Endodermal cell (in vitro differentiated cells): ENCODE results near the gene NAPA. TPM values are rescaled to one million over a fixed set of nuclear protein-coding genes. Genes with fewer than 3 reads are reported as not detected.

Source experiments
- DNase-seq: peaks from one replicate; pipeline ENCODE4 v3.0.0-alpha.2; 2017
- H3K27ac ChIP-seq: 2 replicates; pipeline ENCODE4 v1.5.1; 2013; ENCODE audit warnings: mild to moderate bottlenecking, low read depth, low read length, moderate library complexity
- H3K27me3 ChIP-seq: 2 replicates; pipeline ENCODE4 v1.6.1; 2013; ENCODE audit warnings: mild to moderate bottlenecking, low read length, moderate library complexity; ENCODE audit not compliant: insufficient read depth, control insufficient read depth, poor library complexity, severe bottlenecking
- H3K36me3 ChIP-seq: 2 replicates; pipeline ENCODE4 v1.7.0; 2013; ENCODE audit warnings: mild to moderate bottlenecking, low read length, moderate library complexity; ENCODE audit not compliant: control insufficient read depth, insufficient read depth
- H3K4me1 ChIP-seq: one replicate; pipeline ENCODE4 v1.7.0; 2013; ENCODE audit warnings: low read length; ENCODE audit not compliant: control insufficient read depth, insufficient read depth
- H3K4me3 ChIP-seq: 2 replicates; pipeline ENCODE4 v1.5.1; 2013; ENCODE audit warnings: mild to moderate bottlenecking, low read length, moderate library complexity
- H3K9ac ChIP-seq: 2 replicates; pipeline ENCODE4 v1.6.1; 2013; ENCODE audit warnings: mild to moderate bottlenecking, low read length, moderate library complexity; ENCODE audit not compliant: poor library complexity, severe bottlenecking; ENCODE audit errors: extremely low read depth
- H3K9me3 ChIP-seq: 2 replicates; pipeline ENCODE4 v1.6.1; 2013; ENCODE audit warnings: mild to moderate bottlenecking, low read length, moderate library complexity; ENCODE audit not compliant: control insufficient read depth
- H3K27ac Mint-ChIP-seq: 2 replicates; pipeline ENCODE4 v1.8.0; 2020; ENCODE audit warnings: mixed read lengths
- H3K27me3 Mint-ChIP-seq: 2 replicates; pipeline ENCODE4 v1.8.0; 2021; ENCODE audit warnings: mild to moderate bottlenecking, mixed read lengths; ENCODE audit not compliant: insufficient read depth
- H3K36me3 Mint-ChIP-seq: 2 replicates; pipeline ENCODE4 v1.8.0; 2020; ENCODE audit warnings: low read depth, mixed read lengths
- H3K4me1 Mint-ChIP-seq: 2 replicates; pipeline ENCODE4 v1.8.0; 2020; ENCODE audit warnings: mixed read lengths
- H3K4me3 Mint-ChIP-seq: 2 replicates; pipeline ENCODE4 v1.8.0; 2020; ENCODE audit warnings: mild to moderate bottlenecking, moderate library complexity, mixed read lengths
- H3K9me3 Mint-ChIP-seq: 2 replicates; pipeline ENCODE4 v1.8.0; 2020; ENCODE audit warnings: mild to moderate bottlenecking, mixed read lengths
- CTCF ChIP-seq: fragments of 200-600 bp; sonication (generic); conservative IDR thresholded peaks from 2 replicates; pipeline ENCODE4 v1.5.0; 2021; ENCODE audit warnings: antibody characterized with exemption, mild to moderate bottlenecking
- WGBS, 2 experiments: methylation state at CpG; one replicate each; pipeline versions ENCODE4 v1.1.5 to v1.1.7; 2013; ENCODE audit warnings: missing lambda C conversion rate in 2 of 2, mixed read lengths in 1 of 2; ENCODE audit not compliant: insufficient coverage in 1 of 2, insufficient read length in 1 of 2; 5-methylcytosine and 5-hydroxymethylcytosine counted together
- total RNA-seq, 2 donors: library from RNA; stranded (reverse); fragmentation: NEBNext Ultra II Directional in 1 of 2; extraction: Animal tissue kit (Norgen Biotek cat#: 25700) in 1 of 2; gene quantifications; 2 replicates in 1 of 2; 3 replicates in 1 of 2; pipeline ENCODE4 v1.2.1, GENCODE V29; 2021

NAPA gene
- total RNA-seq, 2 donors from 2014 or later: 66.0 to 73.9 TPM

GRCh38 chr19:47494211-47494547 lies 20.7 kb downstream of the NAPA start:
- no peak overlapping the region for H3K27ac ChIP-seq
- H3K27ac Mint-ChIP-seq: no peak overlapping the region
- H3K36me3 ChIP-seq: peaks cover 18% of the 10 kb centered on the region
- H3K27me3 Mint-ChIP-seq: no peaks in the 10 kb centered on the region
- no peak overlapping the region for H3K9ac ChIP-seq
- H3K4me1 Mint-ChIP-seq: no peaks in the 10 kb centered on the region
- DNase-seq: no peak
- H3K4me3 Mint-ChIP-seq: no peak overlapping the region
- no peaks in the 10 kb centered on the region for H3K4me1 ChIP-seq
- peaks cover 25% of the 10 kb centered on the region for H3K36me3 Mint-ChIP-seq
- WGBS, 2 experiments: 87 to 93% methylated on average over 3 to 5 of the region's 5 CpGs
- H3K27me3 ChIP-seq: no peaks in the 10 kb centered on the region
- no peak overlapping the region for H3K4me3 ChIP-seq
- TF ChIP-seq CTCF: no peak
- H3K9me3 Mint-ChIP-seq: no peaks in the 10 kb centered on the region
- no peaks in the 10 kb centered on the region for H3K9me3 ChIP-seq

DNA sequence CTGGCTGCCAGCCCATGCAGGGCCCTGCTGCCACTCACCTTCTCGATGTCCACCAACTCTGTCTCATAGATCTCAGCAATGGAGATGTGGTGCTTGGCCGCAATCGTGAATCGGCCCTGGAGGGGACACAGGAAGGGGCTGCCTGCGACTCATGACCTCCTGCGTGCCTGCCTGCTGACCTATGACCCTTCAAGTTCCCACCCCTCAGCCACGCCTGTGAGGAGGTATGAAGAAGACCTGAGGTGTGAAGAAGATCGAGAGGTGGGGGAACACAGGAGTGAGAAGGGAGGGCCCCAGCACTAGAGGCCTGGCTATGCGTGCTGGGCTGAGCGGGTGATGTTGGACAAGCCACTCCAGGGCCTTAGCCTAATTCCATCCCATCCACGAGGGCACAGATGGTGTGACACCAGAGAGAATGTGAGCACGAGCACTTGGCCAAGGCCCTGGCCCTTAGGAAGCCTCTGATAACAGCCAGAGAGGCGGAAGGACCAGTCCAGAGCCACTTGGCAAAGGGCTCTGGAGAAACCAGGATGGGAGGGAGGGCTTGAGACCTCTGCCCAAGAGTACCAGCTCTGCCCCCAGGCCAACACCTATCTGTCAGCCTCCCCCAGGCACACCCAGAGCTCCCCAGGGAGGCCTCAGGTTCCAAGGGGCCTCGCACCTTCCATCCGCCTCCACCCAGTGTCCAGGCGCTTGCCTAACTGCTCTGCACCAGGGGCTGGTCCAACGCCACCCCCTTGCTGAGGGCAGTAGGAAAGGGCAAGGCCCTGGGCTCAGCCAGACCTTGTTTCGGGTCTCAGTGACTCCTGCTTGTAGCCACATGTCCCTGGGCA lies 21.3 kb downstream of the NAPA start:
- H3K4me1 ChIP-seq: no peaks in the 10 kb centered on the region
- H3K4me3 ChIP-seq: no peak overlapping the region
- Mint-ChIP-seq H3K4me1 (no peaks in the 10 kb centered on the region), H3K36me3 (peaks cover 22% of the 10 kb centered on the region), H3K27me3 (no peaks in the 10 kb centered on the region), H3K4me3 (no peak overlapping the region), H3K27ac (no peak overlapping the region), H3K9me3 (no peaks in the 10 kb centered on the region)
- DNase-seq: no peak
- H3K9ac ChIP-seq: no peak overlapping the region
- TF ChIP-seq CTCF: no peak
- no peak overlapping the region for H3K27ac ChIP-seq
- 90 to 94% methylated on average over 9 to 18 of the region's 18 CpGs for WGBS, 2 experiments
- H3K36me3 ChIP-seq: peaks cover 22% of the 10 kb centered on the region
- no peaks in the 10 kb centered on the region for H3K27me3 ChIP-seq
- no peaks in the 10 kb centered on the region for H3K9me3 ChIP-seq

GRCh38 chr19:47492571-47493377 lies 22.1 kb downstream of the NAPA start:
- Mint-ChIP-seq H3K27me3 (no peaks in the 10 kb centered on the region), H3K9me3 (no peaks in the 10 kb centered on the region), H3K4me3 (no peak overlapping the region), H3K27ac (no peak overlapping the region), H3K36me3 (peaks cover 22% of the 10 kb centered on the region), H3K4me1 (no peaks in the 10 kb centered on the region)
- TF ChIP-seq CTCF: no peak
- Histone ChIP-seq H3K9ac (no peak overlapping the region), H3K27me3 (no peaks in the 10 kb centered on the region), H3K9me3 (no peaks in the 10 kb centered on the region), H3K36me3 (peaks cover 22% of the 10 kb centered on the region), H3K4me3 (no peak overlapping the region), H3K27ac (no peak overlapping the region), H3K4me1 (no peaks in the 10 kb centered on the region)
- 91 to 92% methylated on average over 10 to 23 of the region's 23 CpGs for WGBS, 2 experiments
- DNase-seq: no peak
